CD14-positive monocyte (primary cell): ENCODE data around the gene PNLIP. TPM values are rescaled to one million over a fixed set of nuclear protein-coding genes. Genes with fewer than 3 reads are reported as not detected.

ENCODE experiments used
- DNase-seq, 3 donors: peaks; one replicate each; pipeline ENCODE4 v3.0.0-alpha.2; 2011 to 2022
- H2AFZ ChIP-seq: 2 replicates; pipeline ENCODE4 v1.6.0; 2012; ENCODE audit warnings: mild to moderate bottlenecking, low read depth, low read length, inconsistent platforms; ENCODE audit not compliant: insufficient read depth, poor library complexity, severe bottlenecking
- H3K27ac ChIP-seq, 2 donors: 1 replicate in 1 of 2; 2 replicates in 1 of 2; pipeline ENCODE4 v1.5.1; 2012 to 2013; ENCODE audit warnings: low read length in 2 of 2, control low read depth in 1 of 2, inconsistent platforms in 1 of 2, low read depth in 1 of 2, mild to moderate bottlenecking in 1 of 2
- H3K27me3 ChIP-seq, 2 donors: one replicate each; pipeline versions ENCODE4 v1.6.0 to v1.6.1; 2011 to 2013; ENCODE audit warnings: low read length in 2 of 2; ENCODE audit not compliant: control insufficient read depth in 2 of 2, insufficient read depth in 2 of 2
- H3K36me3 ChIP-seq, 2 donors: replicated peaks in 1 of 2; 1 replicate in 1 of 2; 2 replicates in 1 of 2; pipeline versions ENCODE4 v1.5.1 to v1.6.1; 2012 to 2013; ENCODE audit warnings: low read length in 2 of 2, control low read depth in 1 of 2, inconsistent platforms in 1 of 2, mild to moderate bottlenecking in 1 of 2; ENCODE audit not compliant: insufficient read depth in 2 of 2, control insufficient read depth in 1 of 2
- H3K4me1 ChIP-seq, 2 donors: 1 replicate in 1 of 2; 2 replicates in 1 of 2; pipeline versions ENCODE4 v1.5.1 to v1.6.1; 2012 to 2013; ENCODE audit warnings: low read length in 2 of 2, control low read depth in 1 of 2, inconsistent platforms in 1 of 2, mild to moderate bottlenecking in 1 of 2, moderate library complexity in 1 of 2; ENCODE audit not compliant: insufficient read depth in 2 of 2, control insufficient read depth in 1 of 2
- H3K4me2 ChIP-seq: replicated peaks from 2 replicates; pipeline ENCODE3; 2012; ENCODE audit warnings: low read length, moderate library complexity, mild to moderate bottlenecking; ENCODE audit not compliant: poor library complexity, severe bottlenecking; ENCODE audit errors: extremely low read depth
- H3K4me3 ChIP-seq, 3 experiments: fragments of 200-600 bp in 1 of 3; sonication (generic) in 1 of 3; replicated peaks in 1 of 3; 1 replicate in 2 of 3; 2 replicates in 1 of 3; pipeline ENCODE4 v1.5.1; 2011 to 2013; ENCODE audit warnings: low read length in 3 of 3, mild to moderate bottlenecking in 3 of 3, control low read depth in 2 of 3, low read depth in 2 of 3, inconsistent platforms in 1 of 3, moderate library complexity in 1 of 3
- H3K79me2 ChIP-seq: 2 replicates; pipeline ENCODE4 v1.6.0; 2012; ENCODE audit warnings: mild to moderate bottlenecking, control low read depth, inconsistent platforms, low read length, moderate library complexity; ENCODE audit not compliant: insufficient read depth
- H3K9ac ChIP-seq: 2 replicates; pipeline ENCODE4 v1.6.0; 2017; ENCODE audit warnings: low read length, mild to moderate bottlenecking; ENCODE audit not compliant: insufficient read depth, poor library complexity, severe bottlenecking
- H3K9me3 ChIP-seq, 2 donors: replicated peaks in 1 of 2; 1 replicate in 1 of 2; 2 replicates in 1 of 2; pipeline versions ENCODE4 v1.5.1 to v1.6.1; 2012 to 2013; ENCODE audit warnings: low read length in 2 of 2, control low read depth in 1 of 2; ENCODE audit not compliant: control insufficient read depth in 1 of 2, insufficient read depth in 1 of 2
- H4K20me1 ChIP-seq: 2 replicates; pipeline ENCODE4 v1.6.0; 2012; ENCODE audit warnings: mild to moderate bottlenecking, low read length, control low read depth, moderate library complexity; ENCODE audit not compliant: insufficient read depth
- H3K27ac Mint-ChIP-seq, 7 donors: one replicate each; pipeline ENCODE4 v1.8.0; 2020; ENCODE audit warnings: mild to moderate bottlenecking in 7 of 7, mixed read lengths in 7 of 7, moderate library complexity in 6 of 7, inconsistent platforms in 2 of 7
- H3K27me3 Mint-ChIP-seq, 3 donors: one replicate each; pipeline ENCODE4 v1.8.0; 2021 to 2022; ENCODE audit warnings: low read depth in 3 of 3, mild to moderate bottlenecking in 3 of 3, mixed read lengths in 3 of 3, moderate library complexity in 3 of 3, inconsistent platforms in 1 of 3
- H3K36me3 Mint-ChIP-seq, 2 donors: one replicate each; pipeline ENCODE4 v1.8.0; 2020; ENCODE audit warnings: mixed read lengths in 2 of 2, inconsistent platforms in 1 of 2, mild to moderate bottlenecking in 1 of 2
- H3K4me1 Mint-ChIP-seq: one replicate; pipeline ENCODE4 v1.8.0; 2020; ENCODE audit warnings: mild to moderate bottlenecking, mixed read lengths
- H3K4me3 Mint-ChIP-seq, 2 donors: one replicate each; pipeline ENCODE4 v1.8.0; 2020; ENCODE audit warnings: mild to moderate bottlenecking in 2 of 2, mixed read lengths in 2 of 2, moderate library complexity in 1 of 2
- H3K9me3 Mint-ChIP-seq, 7 donors: one replicate each; pipeline ENCODE4 v1.8.0; 2020 to 2022; ENCODE audit warnings: mixed read lengths in 7 of 7, mild to moderate bottlenecking in 6 of 7, moderate library complexity in 6 of 7, inconsistent platforms in 2 of 7
- WGBS: methylation state at CpG from one replicate; pipeline ENCODE4 v1.1.5; 2013; ENCODE audit warnings: missing lambda C conversion rate; ENCODE audit not compliant: insufficient coverage; 5-methylcytosine and 5-hydroxymethylcytosine counted together
- intact Hi-C, 2 donors: fragments of 100-400 bp; cut with micrococcal nuclease; formaldehyde crosslinking; loops; one replicate each; pipeline versions ENCODE4 v1.15.0 to v1.15.1; 2023
- polyA plus RNA-seq, 3 donors: library from polyadenylated mRNA; depleted of rRNA in 1 of 3; unstranded in 2 of 3; stranded (reverse) in 1 of 3; fragments of 300-500 nt in 2 of 3; fragments of >200 nt in 1 of 3; fragmentation: Illumina TruSeq in 2 of 3; gene quantifications; 1 replicate in 2 of 3; 2 replicates in 1 of 3; pipeline ENCODE4 v1.2.3, GENCODE V29; 2012 to 2021
- TF ChIP-seq, protein P1 (sequence below): fragments of 200-600 bp; IDR thresholded peaks from one replicate; pipeline ENCODE4 v1.8.0; 2022; ENCODE audit warnings: antibody characterized with exemption, mild to moderate bottlenecking

The PNLIP gene
- polyA plus RNA-seq, 3 donors, result not detected

DNA sequence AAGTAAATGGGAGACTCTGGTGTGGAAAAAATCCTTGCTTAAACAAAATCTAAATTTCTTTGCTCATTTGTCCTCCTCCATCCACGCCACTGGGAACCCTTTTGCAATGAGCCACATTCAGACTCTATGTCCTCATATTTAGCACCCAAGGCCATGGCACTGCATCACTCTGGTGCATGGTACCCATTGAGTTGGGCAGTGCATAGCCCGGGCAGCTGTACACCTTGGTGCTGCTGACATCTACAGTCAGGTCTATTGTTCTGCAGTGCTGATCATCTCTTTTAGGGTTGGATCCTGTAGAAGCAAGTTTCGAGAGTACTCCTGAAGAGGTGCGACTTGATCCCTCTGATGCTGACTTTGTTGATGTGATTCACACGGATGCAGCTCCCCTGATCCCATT is 51.8 kb downstream of the PNLIP start:
- H3K27ac Mint-ChIP-seq, result no peak overlapping the region
- intact Hi-C loops, result no loop called here
- Histone ChIP-seq H3K4me1 (no peaks in the 10 kb centered on the region), H3K4me2 (no peak overlapping the region), H2AFZ (no peak overlapping the region), H3K36me3 (no peaks in the 10 kb centered on the region), H3K9ac (no peak overlapping the region), H3K9me3 (no peaks in the 10 kb centered on the region), H4K20me1 (no peaks in the 10 kb centered on the region), H3K79me2 (no peaks in the 10 kb centered on the region), H3K27me3 (no peaks in the 10 kb centered on the region), H3K4me3 (no peak overlapping the region), H3K27ac (no peak overlapping the region)
- no peak for DNase-seq
- H3K4me1 Mint-ChIP-seq, result no peaks in the 10 kb centered on the region
- TF ChIP-seq, protein P1, sequence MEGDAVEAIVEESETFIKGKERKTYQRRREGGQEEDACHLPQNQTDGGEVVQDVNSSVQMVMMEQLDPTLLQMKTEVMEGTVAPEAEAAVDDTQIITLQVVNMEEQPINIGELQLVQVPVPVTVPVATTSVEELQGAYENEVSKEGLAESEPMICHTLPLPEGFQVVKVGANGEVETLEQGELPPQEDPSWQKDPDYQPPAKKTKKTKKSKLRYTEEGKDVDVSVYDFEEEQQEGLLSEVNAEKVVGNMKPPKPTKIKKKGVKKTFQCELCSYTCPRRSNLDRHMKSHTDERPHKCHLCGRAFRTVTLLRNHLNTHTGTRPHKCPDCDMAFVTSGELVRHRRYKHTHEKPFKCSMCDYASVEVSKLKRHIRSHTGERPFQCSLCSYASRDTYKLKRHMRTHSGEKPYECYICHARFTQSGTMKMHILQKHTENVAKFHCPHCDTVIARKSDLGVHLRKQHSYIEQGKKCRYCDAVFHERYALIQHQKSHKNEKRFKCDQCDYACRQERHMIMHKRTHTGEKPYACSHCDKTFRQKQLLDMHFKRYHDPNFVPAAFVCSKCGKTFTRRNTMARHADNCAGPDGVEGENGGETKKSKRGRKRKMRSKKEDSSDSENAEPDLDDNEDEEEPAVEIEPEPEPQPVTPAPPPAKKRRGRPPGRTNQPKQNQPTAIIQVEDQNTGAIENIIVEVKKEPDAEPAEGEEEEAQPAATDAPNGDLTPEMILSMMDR, result no peak
- no peaks in the 10 kb centered on the region for H3K9me3 Mint-ChIP-seq
- no peaks in the 10 kb centered on the region for H3K36me3 Mint-ChIP-seq
- WGBS, result 88% methylated on average over 5 of the region's 5 CpGs
- no peak overlapping the region for H3K4me3 Mint-ChIP-seq
- peaks cover 0 to 2% (median 0%) of the 10 kb centered on the region in 3 donors for H3K27me3 Mint-ChIP-seq

DNA sequence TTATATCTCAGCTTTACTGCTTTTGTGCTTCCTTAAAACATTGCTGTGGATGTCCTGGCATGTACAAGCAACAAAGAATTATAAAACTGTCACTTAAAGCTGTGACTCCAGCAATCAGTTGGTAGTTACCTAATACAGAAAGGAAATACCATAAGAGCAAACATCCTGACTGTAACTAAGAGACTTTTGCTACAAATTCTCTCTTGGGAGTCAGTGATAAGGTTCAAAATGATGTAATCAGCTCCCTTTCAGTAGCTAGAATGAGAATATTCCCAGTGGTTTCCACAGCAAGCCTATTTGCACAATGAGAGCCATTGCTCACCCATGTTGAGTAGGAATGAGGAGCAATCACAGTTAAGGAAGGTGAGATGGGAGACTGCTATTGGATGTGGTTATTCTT is 52.6 kb downstream of the PNLIP start:
- Histone ChIP-seq H3K79me2 (no peaks in the 10 kb centered on the region), H3K4me3 (no peak overlapping the region), H3K9me3 (no peaks in the 10 kb centered on the region), H2AFZ (no peak overlapping the region), H3K36me3 (no peaks in the 10 kb centered on the region), H3K4me1 (no peaks in the 10 kb centered on the region), H3K27ac (no peak overlapping the region), H3K4me2 (no peak overlapping the region), H3K9ac (no peak overlapping the region), H3K27me3 (no peaks in the 10 kb centered on the region), H4K20me1 (no peaks in the 10 kb centered on the region)
- peaks cover 0 to 2% (median 0%) of the 10 kb centered on the region in 3 donors for H3K27me3 Mint-ChIP-seq
- H3K9me3 Mint-ChIP-seq, result no peaks in the 10 kb centered on the region
- H3K4me3 Mint-ChIP-seq, result no peak overlapping the region
- DNase-seq, result no peak
- H3K36me3 Mint-ChIP-seq, result no peaks in the 10 kb centered on the region
- no peaks in the 10 kb centered on the region for H3K4me1 Mint-ChIP-seq
- TF ChIP-seq, protein P1, result no peak
- H3K27ac Mint-ChIP-seq, result no peak overlapping the region
- intact Hi-C loops, result no loop called here
